GM12874 (cell line): Measurements from ENCODE around the gene MAML2.
A peak's percentile ranks its signal among the peaks of the same experiment; 100 is the strongest.

ENCODE experiments used
- CTCF ChIP-seq: IDR thresholded peaks from 2 replicates; pipeline ENCODE4 v1.5.1; 2011; ENCODE audit warnings: low read depth, mild to moderate bottlenecking, control low read depth, low read length, moderate library complexity; ENCODE audit not compliant: insufficient read depth

MAML2 gene

GRCh38 chr11:96357794-96358193 lies 14.8 kb upstream of the MAML2 start:
- no peak for TF ChIP-seq CTCF

- no peak for TF ChIP-seq CTCF
Measured at GRCh38 chr11:96356848-96357247, 13.9 kb upstream of the MAML2 start.

- no peak for TF ChIP-seq CTCF
Measured at GRCh38 chr11:96342014-96342960, 708 bp downstream of the MAML2 start.

GRCh38 chr11:96341211-96342013 lies 1.6 kb downstream of the MAML2 start:
- peak; percentile 71 for TF ChIP-seq CTCF

- no peak for TF ChIP-seq CTCF
Measured at GRCh38 chr11:96340555-96340885, 2.5 kb downstream of the MAML2 start.

- no peak for TF ChIP-seq CTCF
Measured at GRCh38 chr11:96339706-96340554, 3.1 kb downstream of the MAML2 start.
